Prostate gland (tissue), 2 donors: Measurements from ENCODE around the gene WDR31.

ENCODE experiments used
- CTCF ChIP-seq, 4 experiments: fragments of 200-600 bp in 2 of 4; fragments of 450-650 bp in 2 of 4; sonication (generic) in 2 of 4; IDR thresholded peaks; 1 replicate in 3 of 4; 2 replicates in 1 of 4; pipeline ENCODE4 v1.5.1; 2016 to 2019; ENCODE audit warnings: antibody characterized with exemption in 4 of 4, mild to moderate bottlenecking in 2 of 4, moderate library complexity in 2 of 4
- POLR2A ChIP-seq: fragments of 450-650 bp; IDR thresholded peaks from one replicate; pipeline ENCODE4 v1.6.1; 2016; ENCODE audit warnings: antibody characterized with exemption, mild to moderate bottlenecking
- POLR2AphosphoS5 ChIP-seq: sonication (generic); formaldehyde crosslinking; IDR thresholded peaks from one replicate; pipeline ENCODE4 v1.6.1; 2017; ENCODE audit warnings: antibody characterized with exemption

- TF ChIP-seq POLR2AphosphoS5, result no peak
- TF ChIP-seq CTCF (IDR thresholded peaks at IDR 0.05), result no peak
- no peak for TF ChIP-seq POLR2A
Observed at GRCh38 chr9:113350107-113350661, 10.1 kb upstream of the WDR31 start.
